GM23248 (cell line): Measurements from ENCODE around the gene SLC7A1.

ENCODE experiments used
- EZH2 ChIP-seq: fragments of 200-600 bp; sonication (generic); IDR thresholded peaks from 2 replicates; pipeline ENCODE4 v1.6.1; 2018; ENCODE audit warnings: antibody characterized with exemption, mild to moderate bottlenecking; ENCODE audit not compliant: insufficient read depth, poor library complexity, severe bottlenecking
- EZH2phosphoT487 ChIP-seq: fragments of 200-600 bp; sonication (generic); IDR thresholded peaks from 2 replicates; pipeline ENCODE4 v1.6.1; 2018; ENCODE audit warnings: antibody characterized with exemption, moderate library complexity, mild to moderate bottlenecking, low read depth; ENCODE audit not compliant: insufficient read depth

DNA sequence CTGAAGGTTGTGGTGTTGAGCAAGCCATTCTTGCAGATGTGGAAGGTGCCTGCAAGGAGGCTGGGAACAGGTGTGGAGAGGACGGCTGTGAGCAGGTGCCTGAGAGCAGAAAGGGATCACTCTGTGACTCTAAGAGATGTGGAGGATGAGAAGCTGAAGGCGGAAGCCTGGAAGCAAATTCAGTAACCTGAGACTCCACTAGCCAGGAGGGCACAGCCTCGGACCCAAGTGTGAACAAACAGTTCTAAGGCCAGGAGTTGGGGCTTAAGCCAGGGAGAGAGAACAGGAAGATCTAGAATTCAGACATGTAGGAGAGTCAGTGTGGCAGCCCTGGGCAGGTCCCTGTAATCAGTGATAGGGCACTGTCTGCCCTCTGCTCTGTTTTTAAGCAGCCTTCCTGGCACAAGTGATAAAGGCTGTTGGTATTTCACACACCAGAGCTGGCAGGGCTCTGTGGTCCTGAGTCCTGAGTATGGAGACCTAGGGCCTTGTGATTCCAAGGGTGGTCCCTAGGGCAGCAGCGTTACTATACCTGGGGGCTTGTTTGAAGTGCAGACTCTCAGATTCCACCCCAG is 131.3 kb downstream of the SLC7A1 start:
- TF ChIP-seq EZH2 (no peak), EZH2phosphoT487 (no peak)
